NB4 (cell line): ENCODE results near the gene SLC25A39.

Source experiments
- TF ChIP-seq, protein P1 (sequence below): IDR thresholded peaks from 2 replicates; pipeline ENCODE4 v1.6.1; 2011; ENCODE audit warnings: low read depth, low read length
- TF ChIP-seq, protein P2 (sequence below): IDR thresholded peaks from one replicate; pipeline ENCODE4 v1.5.1; 2012; ENCODE audit warnings: low read depth, low read length

GRCh38 chr17:44322236-44322895, 2.3 kb downstream of the SLC25A39 start:
- TF ChIP-seq, protein P1, sequence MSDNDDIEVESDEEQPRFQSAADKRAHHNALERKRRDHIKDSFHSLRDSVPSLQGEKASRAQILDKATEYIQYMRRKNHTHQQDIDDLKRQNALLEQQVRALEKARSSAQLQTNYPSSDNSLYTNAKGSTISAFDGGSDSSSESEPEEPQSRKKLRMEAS, result no peak
- TF ChIP-seq, protein P2, sequence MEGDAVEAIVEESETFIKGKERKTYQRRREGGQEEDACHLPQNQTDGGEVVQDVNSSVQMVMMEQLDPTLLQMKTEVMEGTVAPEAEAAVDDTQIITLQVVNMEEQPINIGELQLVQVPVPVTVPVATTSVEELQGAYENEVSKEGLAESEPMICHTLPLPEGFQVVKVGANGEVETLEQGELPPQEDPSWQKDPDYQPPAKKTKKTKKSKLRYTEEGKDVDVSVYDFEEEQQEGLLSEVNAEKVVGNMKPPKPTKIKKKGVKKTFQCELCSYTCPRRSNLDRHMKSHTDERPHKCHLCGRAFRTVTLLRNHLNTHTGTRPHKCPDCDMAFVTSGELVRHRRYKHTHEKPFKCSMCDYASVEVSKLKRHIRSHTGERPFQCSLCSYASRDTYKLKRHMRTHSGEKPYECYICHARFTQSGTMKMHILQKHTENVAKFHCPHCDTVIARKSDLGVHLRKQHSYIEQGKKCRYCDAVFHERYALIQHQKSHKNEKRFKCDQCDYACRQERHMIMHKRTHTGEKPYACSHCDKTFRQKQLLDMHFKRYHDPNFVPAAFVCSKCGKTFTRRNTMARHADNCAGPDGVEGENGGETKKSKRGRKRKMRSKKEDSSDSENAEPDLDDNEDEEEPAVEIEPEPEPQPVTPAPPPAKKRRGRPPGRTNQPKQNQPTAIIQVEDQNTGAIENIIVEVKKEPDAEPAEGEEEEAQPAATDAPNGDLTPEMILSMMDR, result no peak
